Activated effector memory CD4-positive, alpha-beta T cell treated with Interleukin-2 at 50 U/mL for 16 hours (primary cell): ENCODE results near the gene OLFM1.
"Not testable (repeated sequence)": the region's sequence is repeated elsewhere in the genome, so short reads cannot be mapped to it uniquely, and the experiment has no call there.

ENCODE experiments used
- DNase-seq: peaks from one replicate; pipeline ENCODE4 v3.0.0-alpha.2; 2020

OLFM1 gene

DNA sequence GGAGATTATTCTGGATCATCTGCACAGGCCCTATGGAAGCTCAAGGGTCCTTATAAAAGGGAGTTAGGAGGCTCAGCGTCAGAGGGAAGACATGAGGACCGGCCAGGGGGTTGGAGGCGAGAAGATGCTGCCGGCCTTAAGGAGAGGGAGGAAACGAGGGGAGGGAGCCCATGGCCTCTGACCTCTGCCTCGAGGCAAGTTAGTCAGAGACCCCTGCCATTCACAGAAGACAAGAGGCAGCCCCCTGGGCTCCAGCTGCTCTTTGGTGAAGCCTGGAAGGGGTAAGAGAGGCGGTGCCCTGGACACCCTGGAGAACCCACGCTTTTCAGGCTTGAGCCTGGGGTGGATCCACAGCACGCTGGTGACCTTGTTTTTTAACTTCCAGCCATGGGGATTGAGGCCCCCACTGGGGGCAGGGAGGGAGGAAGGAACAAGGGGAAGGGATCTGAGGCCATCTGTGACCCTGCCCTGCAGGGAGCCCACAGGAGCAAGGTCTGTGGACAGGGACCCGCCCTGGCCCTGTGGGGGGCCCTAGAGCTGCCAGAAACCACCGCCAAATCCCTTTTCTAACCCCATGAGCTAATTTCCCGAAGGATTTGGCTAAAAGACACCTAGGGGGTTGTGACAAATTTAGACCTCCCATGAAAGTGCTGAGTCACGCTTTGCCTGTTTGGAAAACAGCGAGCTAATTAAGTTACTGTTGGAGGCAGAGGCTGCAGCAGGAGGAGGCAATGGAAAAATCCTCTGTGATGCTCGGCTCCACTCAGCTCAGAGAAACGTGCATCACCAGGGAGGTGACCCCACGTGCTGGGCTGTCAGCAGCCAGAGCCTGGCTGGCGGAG, 49.7 kb downstream of the OLFM1 start:
- no peak for DNase-seq

DNA sequence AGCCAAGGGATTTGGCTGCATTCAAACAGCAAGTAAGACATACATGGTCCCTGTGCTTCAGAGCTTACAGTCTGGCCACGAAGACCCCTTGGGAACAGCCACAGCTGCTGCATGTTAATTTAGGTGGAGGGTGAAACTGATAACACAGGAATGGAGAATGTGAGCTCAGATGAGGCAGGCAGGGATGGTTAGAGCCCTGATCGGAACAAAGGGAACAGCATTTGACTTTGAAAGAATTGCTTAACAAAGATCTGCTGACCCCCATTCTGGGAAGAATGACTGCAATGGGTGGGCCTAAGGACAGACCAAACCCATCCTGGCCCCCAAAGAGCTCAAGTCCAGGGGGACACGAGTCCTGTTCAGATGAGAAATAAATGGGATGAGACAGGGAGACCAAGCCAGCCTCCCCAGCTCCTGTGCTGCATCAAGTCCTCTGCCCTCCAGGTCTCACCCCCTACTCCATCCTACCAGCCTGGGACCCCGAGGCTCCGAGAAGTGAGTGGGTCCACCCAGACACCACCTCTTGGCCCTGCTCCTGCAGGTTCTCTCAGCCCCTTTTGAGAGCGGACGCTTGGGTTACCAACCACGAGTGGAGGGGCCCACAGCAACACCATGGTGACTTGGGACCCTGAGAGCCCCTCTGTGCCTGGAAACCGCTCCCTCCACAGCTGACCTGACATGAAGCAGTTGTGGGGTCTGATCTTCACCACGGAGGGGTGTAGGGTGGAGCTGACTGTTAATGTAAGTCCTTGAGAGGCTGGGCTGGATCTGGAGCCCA, 50.8 kb downstream of the OLFM1 start:
- no peak for DNase-seq

DNA sequence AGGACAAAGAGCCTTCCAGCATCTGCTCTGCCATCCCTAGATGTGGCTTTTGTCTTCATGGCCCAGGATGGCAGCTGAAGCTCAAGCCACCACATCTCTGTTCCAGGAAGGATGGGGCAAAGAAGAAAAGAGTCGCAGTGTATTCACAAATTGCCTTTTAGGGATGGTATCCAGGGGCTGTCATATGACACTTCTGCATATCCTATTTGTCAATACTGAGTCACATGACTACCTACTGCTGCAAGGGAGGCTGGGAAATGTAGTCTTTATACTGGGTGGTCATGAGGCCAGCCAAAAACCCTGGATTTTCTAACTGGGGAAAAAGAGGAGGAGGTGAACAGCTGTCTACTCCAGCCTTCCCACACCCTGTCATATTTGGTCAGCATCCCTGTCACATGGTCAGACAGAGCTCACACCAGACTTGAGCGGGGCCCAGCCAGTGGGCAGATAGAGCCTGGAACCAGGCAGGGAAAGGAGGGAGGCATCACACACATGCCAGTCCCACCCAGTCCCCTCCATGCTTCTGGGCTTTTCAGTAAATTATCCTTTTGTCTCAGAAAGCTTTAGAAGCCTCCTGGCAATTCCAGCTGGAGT, 52.0 kb downstream of the OLFM1 start:
- no peak for DNase-seq

DNA sequence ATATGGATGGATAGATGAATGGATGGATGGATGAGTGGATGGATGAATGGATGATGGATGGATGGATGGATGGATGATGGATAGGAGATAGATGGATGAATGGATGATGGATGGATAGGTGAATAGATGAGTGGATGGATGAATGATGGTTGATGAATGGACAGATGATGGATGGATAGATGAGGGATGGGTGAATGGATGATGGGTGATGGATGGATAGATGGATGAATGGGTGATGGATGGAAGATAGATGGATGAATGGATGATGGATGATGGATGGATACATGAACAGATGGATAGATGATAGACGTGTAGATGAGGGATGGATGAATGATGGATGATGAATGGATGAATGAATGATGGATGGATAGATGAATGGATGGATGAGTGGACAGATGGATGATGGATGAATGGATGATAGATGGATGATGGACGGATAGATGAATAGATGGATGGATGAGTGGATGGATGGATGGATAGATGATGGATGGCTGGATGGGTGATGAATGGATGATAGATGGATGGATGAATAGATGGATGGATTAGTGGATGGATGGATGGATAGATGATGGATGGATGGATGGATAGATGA, 53.8 kb downstream of the OLFM1 start:
- DNase-seq, result no peak

DNA sequence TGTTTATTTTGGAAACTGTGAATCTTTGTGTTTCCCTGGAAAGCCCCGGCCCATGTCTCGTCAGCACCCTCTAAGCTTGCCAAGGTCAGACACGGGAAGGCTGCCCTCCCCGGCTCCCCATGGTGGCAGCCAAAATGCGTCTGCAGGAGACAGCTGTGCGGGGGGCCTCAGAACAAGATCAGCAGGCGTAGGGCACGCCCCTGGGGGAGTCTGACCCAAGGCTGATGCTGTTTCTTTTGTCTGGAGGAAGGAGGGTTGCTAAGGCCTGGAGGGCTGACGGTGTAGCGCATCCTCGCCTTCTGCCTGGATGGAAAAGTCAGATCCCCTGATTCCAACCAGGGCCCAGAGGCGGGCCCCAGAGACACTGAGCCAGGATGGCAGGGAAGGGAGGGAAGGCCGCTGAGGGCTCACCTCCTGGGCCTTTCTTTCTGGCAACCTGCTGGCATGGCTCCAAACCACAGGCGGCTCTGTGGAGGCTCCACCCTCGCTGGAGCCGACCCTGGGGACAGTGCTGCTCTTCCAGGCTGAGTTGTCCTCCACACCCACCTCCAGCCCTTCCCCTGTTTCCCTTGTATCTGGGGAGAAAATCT, 57.2 kb downstream of the OLFM1 start:
- no peak for DNase-seq

DNA sequence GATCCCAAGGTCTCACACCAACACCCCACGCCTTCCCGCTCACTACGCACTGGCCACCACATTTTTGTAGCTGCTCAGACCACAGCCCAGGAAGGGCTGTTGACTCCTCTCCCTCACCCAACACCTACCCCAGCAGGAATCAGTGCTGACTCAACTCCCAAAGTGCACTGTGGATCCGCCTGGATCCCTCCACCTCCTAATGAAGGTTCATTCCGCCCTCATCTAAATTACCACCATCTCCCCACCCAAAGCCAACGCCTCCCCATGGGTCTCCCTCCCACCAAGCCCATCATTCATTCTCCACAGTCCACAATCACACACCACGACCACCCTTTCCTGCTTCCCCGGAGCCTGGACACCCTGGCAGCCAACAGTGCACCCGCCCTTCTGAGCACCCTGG, 57.8 kb downstream of the OLFM1 start:
- DNase-seq, result no peak

DNA sequence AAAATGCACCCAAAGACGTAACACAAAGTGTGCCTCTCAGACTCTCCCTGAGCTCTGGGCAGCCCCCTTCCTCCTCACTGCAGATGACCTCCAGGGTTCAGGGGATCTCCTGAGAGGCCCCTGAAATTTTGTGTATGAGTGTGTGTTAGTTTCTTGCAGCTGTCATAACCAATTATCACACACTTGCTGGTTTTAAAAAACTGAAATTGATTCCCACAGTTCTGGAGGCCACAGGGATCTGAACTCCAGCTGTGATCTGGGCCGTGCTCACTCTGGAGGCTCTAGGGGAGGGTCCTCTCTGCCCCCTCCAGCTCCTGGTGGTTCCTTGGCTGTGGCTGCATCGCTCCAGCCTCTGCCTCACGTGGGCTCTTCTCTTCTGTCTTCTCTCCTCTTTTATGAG, 58.8 kb downstream of the OLFM1 start:
- DNase-seq, result no peak

DNA sequence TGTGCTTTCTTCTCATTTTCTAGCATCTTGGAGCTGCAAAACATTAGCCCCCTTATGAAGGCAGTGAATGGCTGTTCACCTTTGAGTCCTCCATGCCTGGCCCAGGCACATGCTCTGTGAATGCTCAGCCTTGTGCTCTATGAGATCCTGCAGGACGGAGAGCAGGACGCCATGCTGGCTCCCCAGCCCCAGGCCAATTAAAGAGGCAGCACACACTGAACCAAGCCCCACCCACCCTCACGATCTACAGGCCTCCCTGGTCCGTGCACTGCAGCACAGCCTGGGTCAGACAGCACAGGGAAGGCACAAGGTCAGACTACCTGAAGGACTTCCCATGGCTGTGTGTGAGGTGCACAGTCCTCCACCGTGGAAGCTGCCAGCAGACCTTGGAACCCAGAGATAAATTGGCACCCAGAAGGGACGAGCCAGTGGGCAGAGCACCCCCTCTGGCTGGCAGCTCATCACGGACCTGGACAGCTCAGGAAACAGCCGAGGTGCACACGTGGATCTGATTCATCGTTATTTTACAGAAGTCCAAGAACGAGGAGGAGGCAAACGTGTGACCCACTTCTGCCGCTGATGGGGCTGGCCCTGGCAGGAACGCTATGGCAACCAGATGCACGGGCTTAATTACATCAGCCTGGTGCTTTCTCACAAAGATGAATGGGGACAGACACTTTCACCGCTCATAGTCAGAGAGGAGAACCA, 59.5 kb downstream of the OLFM1 start:
- no peak for DNase-seq

DNA sequence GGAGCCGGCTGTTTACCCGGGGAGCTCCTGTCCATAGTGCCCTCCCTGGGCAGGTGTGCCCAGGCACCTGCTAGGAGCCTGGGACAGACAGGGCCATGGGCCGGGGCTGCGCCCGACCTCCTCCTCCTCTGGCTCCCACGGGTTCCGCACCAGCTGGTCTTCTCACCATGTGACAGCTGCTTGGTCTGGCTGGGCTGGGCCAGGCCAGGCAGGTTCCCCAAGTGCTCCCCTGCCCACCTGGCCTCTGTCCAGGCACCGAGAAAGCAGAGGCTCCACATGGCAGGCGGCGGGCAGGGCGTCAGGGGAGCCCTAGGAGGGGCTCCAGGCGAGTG, 60.0 kb downstream of the OLFM1 start:
- no peak for DNase-seq

DNA sequence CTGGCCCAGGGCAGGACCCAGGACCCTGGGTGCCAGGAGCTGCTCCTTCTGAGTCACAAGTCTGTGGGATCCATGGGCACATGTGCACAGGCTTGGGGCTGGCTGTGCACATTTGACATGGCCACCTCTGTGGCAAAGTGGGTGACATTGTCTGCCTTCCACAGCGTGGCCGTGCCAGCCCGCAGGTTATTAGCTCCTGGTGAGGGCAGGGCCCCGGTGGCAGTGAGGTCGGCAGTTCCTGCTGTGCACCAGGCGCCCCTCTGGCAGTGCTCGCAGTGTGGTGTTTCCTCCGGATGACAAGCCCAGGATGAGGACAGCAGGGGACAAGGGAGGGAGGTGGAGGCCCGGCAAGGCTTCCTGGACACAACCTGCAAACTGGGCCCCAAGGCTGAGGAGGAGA, 60.5 kb downstream of the OLFM1 start:
- DNase-seq, result no peak

DNA sequence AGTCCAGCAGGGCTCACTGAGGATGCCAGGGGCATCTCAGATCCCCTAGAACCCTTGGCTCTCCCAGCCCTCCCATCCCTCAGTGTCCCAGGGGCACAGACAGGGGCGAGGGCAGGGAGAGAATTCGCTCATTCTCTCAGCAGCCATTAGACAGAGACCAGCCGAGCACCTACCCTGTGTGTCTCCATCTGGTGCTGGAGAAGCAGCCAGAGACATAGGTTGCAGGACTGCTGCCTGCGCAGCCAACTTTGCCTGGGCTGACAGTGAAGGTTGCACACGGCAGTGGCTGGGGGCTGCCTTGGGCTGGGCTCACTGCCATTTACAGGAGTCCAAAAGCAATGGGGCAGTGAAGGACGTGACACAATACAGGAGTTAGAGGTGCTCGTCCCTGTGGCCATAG, 60.9 kb downstream of the OLFM1 start:
- no peak for DNase-seq

DNA sequence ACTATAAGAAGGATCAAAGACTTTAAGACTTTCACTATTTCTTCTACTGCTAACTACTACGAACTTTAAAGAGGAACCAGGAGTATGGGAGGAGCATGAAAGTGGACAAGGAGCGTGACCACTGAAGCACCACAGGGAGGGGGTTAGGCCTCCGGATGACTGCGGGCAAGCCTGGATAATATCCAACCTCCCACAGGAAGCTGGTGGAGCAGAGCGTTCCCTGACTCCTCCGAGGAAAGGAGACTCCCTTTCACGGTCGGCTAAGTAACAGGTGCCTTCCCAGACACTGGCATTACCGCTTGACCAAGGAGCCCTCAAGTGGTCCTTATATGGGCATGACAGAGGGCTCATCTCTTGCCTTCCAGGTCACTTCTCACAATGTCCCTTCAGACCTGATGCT, 62.4 kb downstream of the OLFM1 start:
- DNase-seq, result not testable (repeated sequence)

DNA sequence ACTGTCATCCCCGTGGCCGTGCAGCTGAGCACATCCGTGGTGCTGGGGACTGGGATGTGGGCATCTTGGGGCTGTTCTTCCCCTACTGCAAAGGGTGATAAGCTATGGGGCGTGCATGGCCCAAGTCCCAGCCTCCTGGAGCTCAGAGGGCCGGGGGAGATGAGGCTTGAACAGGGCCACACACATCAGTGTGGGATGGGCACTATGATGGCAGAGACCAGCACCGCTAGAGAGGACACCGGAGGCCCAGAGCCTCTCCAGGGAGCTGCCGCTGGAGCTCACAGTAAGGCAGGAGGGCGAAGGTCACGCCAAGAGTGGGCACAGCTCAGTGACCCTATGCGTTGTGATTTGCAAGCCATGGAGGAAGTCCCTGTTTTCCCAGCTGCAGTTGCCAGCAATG, 63.5 kb downstream of the OLFM1 start:
- DNase-seq, result no peak

DNA sequence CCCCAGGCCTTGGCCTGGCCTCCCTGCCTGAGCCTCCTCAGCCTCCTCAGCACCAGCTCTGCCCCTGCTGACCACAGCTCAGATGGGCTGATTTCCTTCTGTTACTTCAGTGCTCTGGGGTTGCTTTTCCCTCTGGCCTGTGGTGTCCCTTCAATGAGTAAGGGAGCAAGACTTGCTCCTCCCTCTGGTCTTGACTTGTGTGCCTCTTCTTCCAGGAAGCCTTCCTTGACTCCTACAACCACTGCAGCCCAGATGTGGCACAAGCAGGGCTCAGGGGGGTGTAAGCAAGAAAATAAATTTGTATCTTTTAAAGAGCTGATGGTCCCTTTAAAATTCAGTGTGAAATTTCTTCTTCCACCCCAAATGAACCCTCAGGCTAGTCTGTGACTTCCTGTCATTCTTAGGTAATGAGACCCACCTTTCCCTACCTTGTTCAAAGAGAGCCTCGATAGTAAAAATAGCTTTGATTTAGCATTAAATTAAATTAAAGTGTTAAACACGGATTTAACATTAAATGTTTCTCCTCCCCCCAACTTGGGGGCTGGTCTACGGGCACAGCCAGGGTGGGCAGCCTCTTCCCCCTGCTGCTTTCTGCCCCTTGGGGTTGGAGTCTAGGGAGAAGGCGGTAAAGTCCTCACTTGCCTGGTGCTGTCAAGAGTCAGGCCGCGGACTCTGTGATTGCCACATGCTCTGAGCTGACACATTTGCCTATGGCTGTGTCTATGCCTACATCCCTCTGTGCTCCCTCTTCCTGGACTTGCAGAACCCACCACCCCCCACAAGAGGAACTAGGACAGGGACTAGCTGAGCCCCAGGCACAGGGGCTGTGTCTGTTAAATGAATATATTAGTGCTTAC, 64.5 kb downstream of the OLFM1 start:
- DNase-seq, result no peak

DNA sequence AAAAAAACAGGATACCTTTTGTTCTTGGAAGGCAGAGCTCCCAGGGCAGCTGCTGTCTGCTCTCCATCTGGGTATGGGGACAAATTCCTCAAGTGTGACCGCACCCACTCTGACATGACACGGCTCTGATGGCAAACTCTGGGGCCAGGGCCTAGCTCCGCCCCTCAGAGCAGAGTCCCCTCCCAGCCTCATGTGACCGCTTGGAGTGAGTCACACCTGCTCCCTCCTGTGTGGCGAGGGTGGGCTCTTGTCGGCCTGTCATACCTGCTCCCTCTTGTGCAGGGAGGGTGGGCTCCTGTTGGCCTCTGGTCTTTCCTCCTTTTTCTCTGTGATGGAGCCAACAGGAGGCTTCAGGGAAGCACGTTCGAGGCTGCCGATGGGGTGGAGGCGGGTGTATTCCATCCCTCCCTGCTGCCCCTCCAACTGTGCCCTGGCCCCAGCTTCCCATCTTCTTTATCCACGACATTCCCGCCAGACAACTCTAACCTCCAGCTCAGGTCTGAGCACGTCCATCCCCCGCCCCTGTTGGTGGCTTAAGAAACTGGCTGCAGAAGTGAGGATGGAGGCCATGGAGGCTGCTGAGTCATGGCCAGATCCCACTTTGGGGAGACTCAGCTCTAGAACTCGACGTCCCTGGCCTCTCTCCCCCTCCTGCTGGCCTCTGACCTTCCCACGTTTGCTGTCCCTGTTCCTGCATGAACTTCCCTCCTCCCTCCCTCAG, 65.3 kb downstream of the OLFM1 start:
- DNase-seq, result no peak

DNA sequence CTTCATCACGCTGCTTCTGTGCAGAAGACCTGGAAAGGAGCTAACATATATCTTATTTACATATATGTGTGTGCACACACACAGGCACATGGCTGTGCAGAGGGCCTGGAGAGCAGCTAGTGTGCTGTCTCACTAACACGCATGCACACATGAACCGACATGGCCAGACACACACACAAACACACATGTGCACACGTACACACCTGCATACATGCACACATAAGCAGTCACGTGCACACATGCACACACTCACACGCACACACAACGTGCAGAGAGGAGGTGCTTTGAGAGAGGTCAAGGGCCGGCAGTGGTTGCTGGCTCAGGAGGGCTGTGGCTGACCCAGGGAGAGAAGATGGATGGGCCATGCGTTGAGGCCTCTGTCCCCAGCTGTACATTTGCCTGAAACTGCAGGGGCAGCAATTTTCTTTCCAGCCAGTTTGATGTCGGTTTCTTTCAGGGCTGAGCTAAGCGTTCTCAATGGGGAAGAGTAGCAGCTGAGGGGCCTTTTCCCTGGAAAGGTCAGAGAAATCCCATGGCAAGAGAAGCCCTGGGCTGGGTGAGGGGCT, 66.7 kb downstream of the OLFM1 start:
- no peak for DNase-seq

DNA sequence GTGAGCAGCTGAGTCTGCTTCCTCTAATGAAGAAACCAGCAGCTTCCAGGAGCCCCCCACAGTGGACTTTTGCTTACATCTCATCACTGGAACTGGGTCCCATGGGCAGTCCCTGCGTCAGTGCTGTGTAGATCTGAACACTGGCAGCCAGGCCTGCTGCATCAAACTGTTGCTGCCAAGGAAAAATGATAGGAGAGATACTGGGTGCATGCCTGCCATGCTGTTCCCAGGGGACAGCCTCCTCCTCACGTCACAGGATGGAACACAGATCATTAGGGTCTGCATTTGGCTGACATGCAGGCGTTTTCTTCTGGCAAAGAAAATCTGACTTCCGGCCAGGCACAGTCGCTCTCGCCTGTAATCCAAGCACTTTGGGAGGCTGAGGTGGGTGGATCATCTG, 67.9 kb downstream of the OLFM1 start:
- no peak for DNase-seq

DNA sequence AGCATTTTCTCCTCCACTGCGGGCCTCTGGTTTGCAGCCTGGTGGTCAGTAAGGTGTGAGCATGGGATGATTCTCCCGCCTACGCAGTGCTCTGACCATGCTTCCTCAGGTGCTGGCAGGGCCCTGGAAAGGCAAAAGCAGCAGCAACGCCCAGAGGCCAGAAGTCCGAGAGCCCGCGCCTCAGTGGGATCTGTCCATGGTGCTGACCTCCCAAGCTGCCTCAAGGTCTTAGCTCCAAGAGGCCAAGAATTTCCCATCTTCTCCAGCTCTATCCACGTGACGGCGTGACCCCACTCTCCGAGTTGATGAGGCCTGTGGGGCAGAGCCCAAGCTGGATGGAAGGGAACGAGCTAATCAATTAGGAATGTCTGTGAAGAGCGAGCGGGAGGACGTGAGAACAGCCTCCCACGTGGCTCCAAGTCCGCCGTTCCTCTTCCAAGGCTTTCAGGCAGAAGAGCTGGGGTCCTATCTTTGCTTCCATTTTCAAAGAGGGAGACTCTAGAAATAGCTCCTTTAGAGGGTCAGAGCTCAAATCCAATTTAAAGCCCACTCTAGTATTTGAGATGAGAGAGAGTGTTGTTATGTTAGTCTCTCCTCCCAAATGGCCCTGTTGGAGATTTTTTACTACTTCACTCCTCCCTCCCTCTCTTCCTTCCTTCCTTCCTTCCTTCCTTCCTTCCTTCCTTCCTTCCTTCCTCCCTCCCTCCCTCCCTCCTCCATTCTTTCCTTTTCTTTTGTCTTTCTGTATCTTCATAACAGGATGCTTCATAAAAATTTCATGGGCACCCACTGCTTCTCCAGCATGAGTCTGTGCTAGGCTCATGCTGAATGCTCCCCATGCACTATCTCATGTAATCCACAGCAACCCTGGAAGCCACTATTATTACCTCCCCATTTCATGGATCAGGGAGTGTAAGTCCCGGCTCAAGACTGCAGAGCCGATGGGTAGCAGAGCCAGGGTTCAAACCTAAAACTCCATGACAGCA, 69.3 kb downstream of the OLFM1 start:
- no peak for DNase-seq

DNA sequence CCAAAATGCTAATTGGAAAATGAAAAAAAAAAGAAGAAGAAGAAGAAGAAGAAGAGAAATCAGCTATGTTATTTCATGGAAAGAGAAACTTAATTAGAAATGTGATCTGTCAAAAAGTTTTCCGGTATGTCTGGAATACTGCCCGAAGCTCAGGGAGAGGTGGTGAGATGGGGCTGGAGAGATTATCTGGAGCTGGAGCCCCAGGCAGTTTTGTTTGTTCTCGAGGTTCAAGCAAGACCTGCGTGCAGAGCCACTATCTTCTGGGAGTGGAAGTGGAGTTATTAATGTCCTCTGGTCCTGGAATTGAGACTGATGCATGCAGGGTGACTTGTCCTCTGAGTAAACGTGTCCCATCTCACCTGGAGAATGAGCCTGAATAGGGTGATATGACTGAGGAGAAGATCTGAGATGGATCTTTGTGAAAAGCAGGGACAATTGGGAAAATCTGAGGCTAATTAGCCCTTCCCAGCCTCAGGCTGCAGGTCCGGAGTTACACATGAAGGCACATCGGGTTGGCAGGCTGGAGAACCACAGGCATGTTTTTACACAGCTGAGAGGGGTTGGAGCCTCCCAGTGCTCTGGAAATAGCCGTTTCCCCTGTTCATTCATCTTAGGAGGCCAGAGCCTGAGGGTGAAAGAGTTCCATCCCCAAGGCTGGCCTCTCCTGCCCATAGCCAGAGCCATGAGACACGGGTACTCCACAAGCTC, 70.5 kb downstream of the OLFM1 start:
- DNase-seq, result no peak
